Activated T-helper 1 cell treated with Interleukin-2 at 50 U/mL for 16 hours (primary cell): ENCODE measurements around the gene IFT88.

Experiments used
- DNase-seq: peaks from one replicate; pipeline ENCODE4 v3.0.0-alpha.2; 2020; ENCODE audit warnings: low read depth

Gene IFT88

GRCh38 chr13:20686863-20687579 lies 120.1 kb downstream of the IFT88 start:
- DNase-seq: no peak

GRCh38 chr13:20689291-20689690 lies 122.3 kb downstream of the IFT88 start:
- DNase-seq: no peak

DNA sequence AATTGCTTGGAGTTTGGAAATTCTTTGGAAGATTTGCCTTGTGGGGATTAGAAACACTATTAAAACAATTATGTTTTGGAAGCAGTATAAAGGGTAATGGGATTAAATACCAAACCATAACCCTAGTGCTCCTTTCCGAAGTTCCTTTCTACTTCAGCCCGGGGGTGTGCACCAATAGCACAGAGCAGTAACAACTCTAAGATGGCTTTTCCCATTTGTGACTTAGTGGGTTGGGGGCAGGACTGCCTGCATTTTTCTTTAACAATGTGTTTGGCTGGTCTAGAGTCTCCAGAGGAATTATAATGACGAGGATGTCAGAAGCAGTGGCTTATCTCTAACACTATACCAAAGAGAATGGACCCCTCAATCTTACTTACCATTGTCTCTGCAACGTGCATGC lies 124.7 kb downstream of the IFT88 start:
- DNase-seq: no peak

GRCh38 chr13:20696073-20696472 lies 129.1 kb downstream of the IFT88 start:
- no peak for DNase-seq

DNA sequence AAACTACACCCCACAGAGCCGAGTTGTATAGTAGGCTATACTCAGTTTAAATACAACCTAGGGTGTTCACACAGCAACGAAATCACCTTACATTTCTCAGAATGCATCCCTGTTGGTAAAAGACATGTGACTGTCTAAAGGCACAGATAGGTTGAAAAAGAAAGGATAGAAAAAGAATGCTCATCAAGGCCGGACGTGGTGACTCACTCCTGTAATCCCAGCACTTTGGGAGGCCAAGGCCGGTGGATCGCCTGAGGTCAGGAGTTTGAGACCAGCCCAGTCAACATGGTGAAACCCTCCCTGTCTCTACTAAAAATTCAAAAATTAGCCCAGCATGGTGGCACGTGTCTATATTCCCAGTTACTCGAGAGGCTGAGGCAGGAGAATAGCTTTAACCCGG lies 132.8 kb downstream of the IFT88 start:
- DNase-seq: no peak

DNA sequence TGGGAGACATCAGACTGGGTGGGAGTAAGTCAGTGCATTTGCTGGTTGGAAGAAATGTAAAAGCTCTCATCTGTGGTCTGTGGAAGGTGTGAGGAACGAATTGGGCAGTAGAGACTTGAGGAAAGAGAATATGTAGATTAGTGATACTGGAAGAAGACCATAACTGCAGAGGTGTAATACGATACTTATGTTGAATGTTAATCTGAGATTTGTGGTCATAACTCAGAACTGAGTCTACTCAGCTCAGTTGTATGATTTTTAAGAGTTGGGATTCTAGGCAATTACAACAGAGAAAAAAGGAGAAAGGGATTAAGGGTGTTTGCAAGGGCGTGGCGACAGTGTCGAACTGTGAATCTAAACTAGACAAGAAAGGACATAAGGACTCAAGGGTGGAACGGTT lies 133.3 kb downstream of the IFT88 start:
- no peak for DNase-seq

- DNase-seq: no peak
These were observed 134.5 kb downstream of the IFT88 start for GRCh38 chr13:20701461-20701860.

DNA sequence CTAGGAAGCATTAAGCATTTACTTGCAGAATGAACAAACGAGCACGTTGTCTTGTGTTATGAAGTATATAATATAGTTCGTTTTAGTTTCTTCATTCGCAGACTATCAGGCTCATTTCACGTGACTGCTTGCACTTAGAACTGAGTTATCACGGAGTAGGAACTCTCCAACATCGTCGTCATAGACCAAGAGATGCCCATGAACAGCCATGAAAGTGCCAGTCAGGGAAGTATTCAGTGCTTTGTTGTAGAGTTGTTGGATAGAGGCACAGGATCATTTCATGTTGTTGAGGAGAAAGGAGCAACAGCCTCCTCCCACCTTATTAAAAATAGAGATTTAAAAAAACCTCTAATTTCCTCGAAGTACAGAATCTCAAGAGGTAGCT lies 135.6 kb downstream of the IFT88 start:
- no peak for DNase-seq

- no peak for DNase-seq
These were observed 136.2 kb downstream of the IFT88 start, which contains the start of gene IL17D for GRCh38 chr13:20702915-20703779. IL17D (plus strand) TSS chr13:20703699; CDS start chr13:20704002, 303 bp downstream.

- DNase-seq: peak; percentile 65
These were observed 137.0 kb downstream of the IFT88 start for GRCh38 chr13:20703780-20704458.

DNA sequence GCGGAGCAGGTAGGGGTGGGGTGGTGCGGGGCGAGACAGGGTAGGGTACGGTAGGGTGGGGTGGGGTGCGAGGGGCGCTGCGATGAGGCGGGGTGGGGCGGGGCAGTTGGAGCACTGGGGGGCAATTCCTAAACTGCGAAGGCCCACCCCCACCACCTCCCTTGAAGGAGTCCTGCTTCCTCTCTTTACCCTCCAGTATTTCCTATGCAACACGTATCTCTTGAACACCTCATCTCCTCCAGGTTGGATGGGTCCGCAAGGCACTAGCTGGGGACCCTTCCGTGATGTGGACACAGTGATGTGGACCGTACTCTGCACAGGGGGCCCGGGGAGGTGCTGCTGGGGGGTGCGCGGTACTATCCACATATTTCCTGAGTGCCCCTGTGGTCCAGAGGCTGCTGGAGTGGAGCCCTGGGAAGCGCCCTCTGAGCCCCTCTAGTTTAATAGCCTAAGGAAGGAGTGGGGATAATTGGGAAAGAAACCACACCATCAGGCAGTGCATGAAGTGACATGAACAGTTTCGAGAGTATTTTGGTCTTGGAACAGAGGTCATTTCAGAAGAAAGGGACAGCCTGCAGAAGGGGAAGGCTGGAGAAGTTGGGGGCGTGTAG lies 137.6 kb downstream of the IFT88 start:
- no peak for DNase-seq

GRCh38 chr13:20706661-20707060 lies 139.7 kb downstream of the IFT88 start:
- DNase-seq: no peak

DNA sequence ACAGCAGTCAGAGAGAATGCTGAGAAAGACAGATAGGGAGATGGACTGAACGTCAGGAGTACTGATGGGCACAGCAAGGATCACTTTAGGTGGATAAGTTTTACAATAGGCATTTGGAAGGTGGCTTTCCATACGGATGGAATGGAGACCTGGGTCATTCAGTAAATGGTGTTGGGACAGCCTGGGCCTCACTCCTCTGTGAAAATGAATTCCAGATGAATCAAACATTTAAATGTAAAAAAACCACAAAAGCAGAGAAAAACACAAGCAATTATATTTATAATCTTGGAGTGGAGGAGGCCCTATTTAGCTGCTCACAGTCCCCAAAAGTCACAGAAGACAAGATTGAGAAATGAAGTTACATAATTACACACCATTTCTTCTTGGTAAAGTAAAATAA lies 141.3 kb downstream of the IFT88 start:
- no peak for DNase-seq

DNA sequence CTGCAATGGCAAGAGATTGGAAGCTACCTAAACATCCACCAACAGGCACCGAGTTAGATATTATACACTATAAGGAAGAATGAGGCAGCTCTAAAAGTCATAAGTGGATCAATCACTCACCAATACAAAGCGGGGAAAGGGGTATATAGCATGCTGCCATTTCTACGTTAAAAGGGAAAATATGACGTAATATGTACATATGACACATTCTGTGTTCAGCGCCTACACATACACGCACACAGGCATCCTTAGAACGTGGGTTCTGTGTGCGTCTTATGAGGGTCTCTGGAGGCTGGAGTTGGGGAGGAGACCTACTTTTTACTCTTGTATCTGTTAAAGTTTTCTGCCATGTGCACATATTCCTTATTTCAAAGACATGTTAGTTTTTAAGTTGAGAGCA lies 142.4 kb downstream of the IFT88 start:
- DNase-seq: no peak

DNA sequence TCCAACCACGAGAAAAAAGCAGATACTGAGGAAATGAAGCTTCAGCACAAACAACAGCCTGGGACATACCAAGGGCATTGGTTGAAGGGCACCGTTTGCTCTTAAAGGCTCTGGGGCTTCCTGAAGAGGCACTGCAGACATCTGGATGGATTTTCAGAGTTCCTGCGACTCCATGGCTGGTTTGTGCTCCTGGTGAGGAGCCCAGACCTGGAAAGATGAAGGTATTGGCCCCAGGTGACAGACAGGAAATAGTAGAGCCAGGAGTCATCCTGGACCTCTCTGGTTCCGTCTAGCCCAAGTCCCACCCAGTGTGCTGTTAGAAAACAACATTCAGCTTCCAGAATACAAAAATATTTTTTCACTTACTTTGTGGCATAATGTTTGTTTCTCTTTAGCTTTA lies 142.8 kb downstream of the IFT88 start:
- DNase-seq: no peak

- no peak for DNase-seq
These were observed 144.5 kb downstream of the IFT88 start for GRCh38 chr13:20711301-20712044.

- DNase-seq: no peak
These were observed 146.0 kb downstream of the IFT88 start for GRCh38 chr13:20713014-20713376.

- DNase-seq: no peak
These were observed 146.8 kb downstream of the IFT88 start for GRCh38 chr13:20713751-20714150.

DNA sequence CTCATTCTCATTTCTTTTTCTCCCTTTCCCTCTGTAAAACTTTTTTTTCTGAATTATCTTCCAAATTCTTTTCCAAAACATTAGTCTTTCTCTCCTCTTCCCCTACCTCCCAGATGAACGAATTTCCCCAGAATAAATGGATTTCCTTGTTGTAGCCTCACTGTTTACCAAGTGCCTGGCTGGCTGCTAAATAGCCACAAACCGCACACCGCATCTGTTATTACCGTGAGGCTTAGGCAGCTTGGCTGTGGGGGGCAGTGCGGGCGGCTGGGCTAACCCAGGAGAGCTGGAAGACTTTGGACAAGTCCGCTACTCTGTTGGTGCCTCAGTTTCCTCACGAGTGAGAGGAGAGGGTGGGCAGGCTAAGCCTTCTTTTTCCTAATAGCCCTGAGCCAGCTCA lies 147.2 kb downstream of the IFT88 start:
- DNase-seq: no peak

DNA sequence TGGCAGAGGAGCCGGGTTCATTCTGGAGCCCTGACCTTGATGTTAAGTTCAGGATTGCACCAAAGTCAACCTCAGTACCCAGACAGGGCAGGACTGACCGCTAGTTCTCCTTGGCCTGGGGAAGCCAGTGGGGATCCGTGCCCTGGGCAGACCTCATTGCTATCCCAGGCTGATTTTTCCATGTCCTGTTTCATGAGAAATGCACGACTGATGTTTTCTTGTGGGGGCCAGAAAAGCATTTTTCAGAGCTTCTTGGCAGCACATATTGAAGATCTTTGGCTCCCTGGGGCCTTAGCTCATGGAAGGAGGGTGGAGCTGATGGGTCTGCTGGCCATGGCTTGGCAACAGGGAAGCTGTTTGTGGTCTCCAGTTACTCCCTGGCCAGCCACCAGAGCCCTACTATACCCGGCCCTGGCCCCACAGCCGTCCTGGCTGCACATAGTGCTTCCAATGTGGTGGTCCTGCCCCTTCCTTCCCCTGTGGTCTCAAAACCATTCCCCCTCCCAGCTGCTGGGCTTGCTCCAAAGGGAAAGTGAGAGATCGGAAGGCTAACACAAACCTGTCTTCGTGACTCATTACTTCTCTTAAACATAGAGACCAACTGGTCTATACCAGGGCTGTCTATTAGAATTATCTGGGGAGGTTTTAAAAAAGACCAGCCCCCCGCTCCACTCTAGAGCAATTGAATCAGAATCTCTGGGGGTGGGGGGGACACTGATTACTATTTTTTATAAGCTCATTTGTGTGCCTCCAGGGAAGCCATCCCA lies 147.8 kb downstream of the IFT88 start:
- DNase-seq: no peak

DNA sequence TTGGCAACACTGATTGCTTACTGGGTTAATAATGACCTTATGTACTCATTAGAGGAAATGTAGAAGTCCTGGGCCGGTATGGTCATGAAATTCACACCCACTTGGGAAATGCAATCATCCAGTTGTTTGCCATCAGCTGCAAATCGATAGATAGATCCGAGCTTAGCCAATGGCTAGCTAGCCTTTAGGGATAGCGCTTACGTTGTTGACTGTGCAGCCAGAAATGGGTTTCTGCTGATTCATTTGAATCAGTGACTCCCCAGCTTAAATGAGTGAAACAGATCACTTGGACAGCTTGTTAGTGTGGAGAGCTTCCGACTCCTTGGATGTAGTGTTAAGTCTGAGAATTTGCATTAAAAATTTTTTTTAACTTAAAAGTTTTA lies 148.4 kb downstream of the IFT88 start:
- DNase-seq: no peak
